Measurements from ENCODE around the gene RETREG3.

The RETREG3 gene

DNA sequence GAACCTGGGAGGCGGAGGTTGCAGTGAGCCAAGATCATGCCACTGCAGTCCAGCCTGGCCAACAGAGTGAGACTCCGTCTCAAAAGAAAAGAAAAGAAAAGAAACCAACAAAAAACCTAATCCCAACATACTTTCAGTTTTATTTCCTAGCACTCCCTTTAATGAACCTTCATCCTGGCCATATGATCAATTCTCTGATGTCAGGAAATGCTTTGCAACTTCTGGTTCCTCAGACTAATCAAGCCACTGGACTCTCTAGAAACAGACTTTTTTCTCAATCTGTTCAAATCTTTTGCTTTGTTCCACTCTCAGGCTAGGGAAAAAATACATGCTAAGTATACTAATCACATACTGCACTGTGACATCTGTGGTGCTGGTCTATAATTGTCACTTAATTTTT, 18.3 kb downstream of the RETREG3 start:
- no peak for DNase-seq (ENCODE audit: low read depth)
- no peak overlapping the region for H3K4me3 ChIP-seq (replicated peaks; ENCODE audit: low read depth, low read length)
- no peak for TF ChIP-seq CTCF (IDR thresholded peaks at IDR 0.05; ENCODE audit: low read length, missing control alignments)

GRCh38 chr17:42586514-42587230, 22.5 kb downstream of the RETREG3 start:
- no peak overlapping the region for H3K4me3 ChIP-seq (replicated peaks; ENCODE audit: low read depth, low read length)
- no peak for DNase-seq (ENCODE audit: low read depth)
- no peak for TF ChIP-seq CTCF (IDR thresholded peaks at IDR 0.05; ENCODE audit: low read length, missing control alignments)

GRCh38 chr17:42585353-42585752, 23.8 kb downstream of the RETREG3 start:
- DNase-seq (ENCODE audit: low read depth) = peak; percentile 36
- no peak overlapping the region for H3K4me3 ChIP-seq (replicated peaks; ENCODE audit: low read depth, low read length)
- TF ChIP-seq CTCF (IDR thresholded peaks at IDR 0.05; ENCODE audit: low read length, missing control alignments) = no peak

DNA sequence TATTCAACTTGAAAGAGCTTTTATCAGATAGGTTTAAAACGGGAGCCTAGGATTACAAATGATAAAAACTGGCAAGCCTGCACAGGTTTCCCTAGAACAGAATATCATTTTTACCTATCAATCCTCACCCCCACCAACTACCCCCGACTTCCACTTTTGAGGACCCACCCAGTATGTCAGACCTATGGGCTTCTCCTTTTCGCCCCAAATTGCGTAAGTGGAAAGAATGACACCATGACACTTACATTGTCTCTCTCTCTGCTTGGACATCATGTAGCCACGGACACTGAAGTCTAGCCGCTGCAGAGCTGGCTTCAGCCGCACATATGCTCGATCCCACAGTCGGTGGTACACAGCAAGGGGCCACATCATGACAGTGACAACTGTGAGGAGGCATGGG, 24.3 kb downstream of the RETREG3 start:
- no peak for TF ChIP-seq CTCF (IDR thresholded peaks at IDR 0.05; ENCODE audit: low read length, missing control alignments)
- DNase-seq (ENCODE audit: low read depth) = no peak
- no peak overlapping the region for H3K4me3 ChIP-seq (replicated peaks; ENCODE audit: low read depth, low read length)

GRCh38 chr17:42581744-42582270, 27.4 kb downstream of the RETREG3 start:
- no peak for DNase-seq (ENCODE audit: low read depth)
- H3K4me3 ChIP-seq (replicated peaks; ENCODE audit: low read depth, low read length) = no peak overlapping the region
- TF ChIP-seq CTCF (IDR thresholded peaks at IDR 0.05; ENCODE audit: low read length, missing control alignments) = no peak

DNA sequence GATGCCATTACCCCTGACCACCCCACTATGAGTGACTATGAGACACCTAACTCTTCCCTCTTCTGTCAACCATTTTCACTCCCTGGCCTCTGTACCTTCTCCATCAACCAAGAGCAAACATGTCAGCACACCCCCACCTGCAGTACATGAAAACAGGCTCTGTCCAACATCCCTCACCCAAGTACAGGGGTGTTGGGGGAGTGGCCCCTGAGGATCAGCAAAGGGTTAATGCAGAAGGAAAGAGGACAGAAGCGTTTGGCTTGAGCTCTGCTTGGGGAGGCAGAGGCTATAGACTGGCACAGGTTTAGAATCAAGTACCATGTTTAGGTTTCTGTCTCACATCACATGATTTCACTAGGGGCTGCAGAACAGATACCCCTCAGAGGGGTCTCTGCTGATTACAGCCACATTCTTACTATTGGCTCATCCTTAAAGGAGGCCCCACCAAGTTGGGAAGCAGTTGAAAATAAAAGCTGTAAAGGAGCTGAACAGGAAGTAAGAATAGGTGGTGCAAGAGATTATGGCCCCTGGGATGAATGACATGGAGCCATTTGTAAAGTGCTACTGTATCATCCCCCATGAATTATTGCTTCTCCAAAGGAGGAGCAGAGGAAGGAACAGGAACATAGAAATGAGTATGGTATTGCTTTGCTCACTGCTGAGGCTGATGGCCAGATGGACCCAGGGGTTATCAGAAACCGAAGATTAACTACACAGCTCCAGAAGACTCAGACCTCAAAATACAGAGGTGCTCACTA, 29.2 kb downstream of the RETREG3 start:
- no peak for TF ChIP-seq CTCF (IDR thresholded peaks at IDR 0.05; ENCODE audit: low read length, missing control alignments)
- H3K4me3 ChIP-seq (replicated peaks; ENCODE audit: low read depth, low read length) = no peak overlapping the region
- no peak for DNase-seq (ENCODE audit: low read depth)

Data from fibroblast of pulmonary artery (primary cell).